SK-N-SH treated with all-trans-retinoic acid at 6 μM for 48 hours (cell line): Measurements from ENCODE around the gene FHIP1B.

Experiments used
- ATAC-seq: fragments of 200-7000 bp; cut with Tn5 transposase; 3 replicates; pipeline ENCODE4 v1.9.1; 2020; ENCODE audit warnings: mild to moderate bottlenecking, moderate library complexity
- ARNTL ChIP-seq: fragments of 450-650 bp; formaldehyde crosslinking; IDR thresholded peaks from 2 replicates; pipeline ENCODE4 v1.5.0; 2020; ENCODE audit warnings: low read depth, mild to moderate bottlenecking, moderate library complexity, borderline replicate concordance
- BACH2 ChIP-seq: fragments of 250-450 bp; sonication (Bioruptor Pico); IDR thresholded peaks from 2 replicates; pipeline ENCODE4 v1.9.0; 2021; ENCODE audit warnings: mild to moderate bottlenecking, borderline replicate concordance
- CSDC2 ChIP-seq: fragments of 250-450 bp; sonication (Bioruptor Pico); IDR thresholded peaks from 2 replicates; pipeline ENCODE4 v1.5.0; 2020; ENCODE audit warnings: mild to moderate bottlenecking, moderate library complexity
- ESRRG ChIP-seq: fragments of 250-450 bp; sonication (Bioruptor Pico); IDR thresholded peaks from 2 replicates; pipeline ENCODE4 v1.6.1; 2021; ENCODE audit warnings: mild to moderate bottlenecking
- GLIS3 ChIP-seq: fragments of 250-450 bp; sonication (Bioruptor Pico); IDR thresholded peaks from 2 replicates; pipeline ENCODE4 v1.5.0; 2020; ENCODE audit warnings: mild to moderate bottlenecking, moderate library complexity
- OSR1 ChIP-seq: fragments of 250-450 bp; sonication (Bioruptor Pico); IDR thresholded peaks from 2 replicates; pipeline ENCODE4 v1.8.0; 2022; ENCODE audit warnings: moderate library complexity, mild to moderate bottlenecking, inconsistent platforms
- PATZ1 ChIP-seq: fragments of 250-450 bp; sonication (Bioruptor Pico); IDR thresholded peaks from 2 replicates; pipeline ENCODE4 v1.8.0; 2020; ENCODE audit warnings: mild to moderate bottlenecking, moderate library complexity, borderline replicate concordance
- PPARA ChIP-seq: fragments of 250-450 bp; sonication (Bioruptor Pico); IDR thresholded peaks from 2 replicates; pipeline ENCODE4 v1.5.0; 2020; ENCODE audit warnings: mild to moderate bottlenecking, borderline replicate concordance
- RARB ChIP-seq: fragments of 250-450 bp; sonication (Bioruptor Pico); IDR thresholded peaks from 2 replicates; pipeline ENCODE4 v1.8.0; 2021; ENCODE audit warnings: mild to moderate bottlenecking, moderate library complexity
- TOX ChIP-seq: fragments of 250-450 bp; sonication (Bioruptor Pico); IDR thresholded peaks from 2 replicates; pipeline ENCODE4 v1.8.0; 2021; ENCODE audit warnings: mild to moderate bottlenecking, moderate library complexity, borderline replicate concordance
- ZC3H10 ChIP-seq: fragments of 250-450 bp; sonication (Bioruptor Pico); IDR thresholded peaks from 2 replicates; pipeline ENCODE4 v1.5.1; 2021; ENCODE audit warnings: mild to moderate bottlenecking, moderate library complexity
- ZFP3 ChIP-seq: fragments of 250-450 bp; sonication (Bioruptor Pico); IDR thresholded peaks from 2 replicates; pipeline ENCODE4 v1.5.0; 2020; ENCODE audit warnings: mild to moderate bottlenecking, moderate library complexity
- ZFP30 ChIP-seq: fragments of 450-650 bp; formaldehyde crosslinking; IDR thresholded peaks from 2 replicates; pipeline ENCODE4 v1.5.0; 2022; ENCODE audit warnings: mild to moderate bottlenecking, moderate library complexity
- ZNF565 ChIP-seq: fragments of 450-650 bp; formaldehyde crosslinking; conservative IDR thresholded peaks from 2 replicates; pipeline ENCODE4 v1.5.0; 2020; ENCODE audit warnings: low read depth, mild to moderate bottlenecking, moderate library complexity
- ZNF70 ChIP-seq: fragments of 450-650 bp; formaldehyde crosslinking; IDR thresholded peaks from 2 replicates; pipeline ENCODE4 v1.5.0; 2020; ENCODE audit warnings: mild to moderate bottlenecking, moderate library complexity
- ZNF8 ChIP-seq: fragments of 450-650 bp; formaldehyde crosslinking; IDR thresholded peaks from 2 replicates; pipeline ENCODE4 v1.5.0; 2020; ENCODE audit warnings: mild to moderate bottlenecking, moderate library complexity
- TF ChIP-seq, protein P1 (sequence below): fragments of 250-450 bp; sonication (Bioruptor Pico); IDR thresholded peaks from 2 replicates; pipeline ENCODE4 v1.5.1; 2020; ENCODE audit warnings: low read depth, mild to moderate bottlenecking, moderate library complexity
- TF ChIP-seq, protein P2 (sequence below): fragments of 250-450 bp; sonication (Bioruptor Pico); IDR thresholded peaks from 2 replicates; pipeline ENCODE4 v1.5.1; 2021; ENCODE audit warnings: mild to moderate bottlenecking, moderate library complexity
- TF ChIP-seq, protein P3 (sequence below): fragments of 250-450 bp; sonication (Bioruptor Pico); IDR thresholded peaks from 2 replicates; pipeline ENCODE4 v1.5.0; 2020; ENCODE audit warnings: mild to moderate bottlenecking, moderate library complexity
- TF ChIP-seq, protein P4 (sequence below): fragments of 250-450 bp; sonication (Bioruptor Pico); IDR thresholded peaks from 2 replicates; pipeline ENCODE4 v1.8.0; 2021; ENCODE audit warnings: low read depth, mild to moderate bottlenecking, moderate library complexity, borderline replicate concordance

FHIP1B gene

DNA sequence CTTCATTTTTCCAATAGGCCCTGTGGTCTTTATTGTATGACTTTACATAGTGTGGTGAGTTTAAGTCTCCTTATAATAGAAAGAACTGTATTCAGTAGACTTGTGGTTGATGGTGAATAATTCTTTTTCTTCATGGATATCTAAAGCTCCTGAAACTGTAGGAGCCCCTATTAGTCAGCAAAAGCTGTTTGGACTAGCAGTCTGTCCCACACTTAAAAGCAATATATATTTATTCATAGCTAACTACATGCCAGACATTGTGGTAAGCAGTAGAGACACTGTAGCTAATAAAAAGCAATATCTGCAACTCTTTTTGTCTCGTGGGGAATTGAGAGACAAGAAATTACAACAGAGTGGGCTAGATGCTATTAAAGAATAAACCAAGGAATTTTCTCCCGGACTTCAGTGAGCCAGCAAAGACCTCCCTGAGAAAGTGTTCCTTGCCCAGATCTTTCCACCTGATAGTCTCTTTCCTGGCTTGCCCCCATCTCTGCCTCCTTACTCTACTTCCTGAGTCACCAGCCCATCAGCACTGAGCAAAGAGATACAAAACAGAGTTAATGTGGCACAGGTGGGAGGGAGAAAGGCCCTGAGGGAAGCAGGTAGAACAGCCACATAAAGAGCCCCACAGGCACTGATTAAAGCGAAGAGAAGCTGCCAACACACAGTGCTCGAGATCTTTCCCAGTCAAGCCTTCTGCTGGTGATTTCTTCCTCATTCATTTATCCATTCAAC, 36.8 kb downstream of the FHIP1B start:
- no peak for ATAC-seq
- TF ChIP-seq, protein P1, sequence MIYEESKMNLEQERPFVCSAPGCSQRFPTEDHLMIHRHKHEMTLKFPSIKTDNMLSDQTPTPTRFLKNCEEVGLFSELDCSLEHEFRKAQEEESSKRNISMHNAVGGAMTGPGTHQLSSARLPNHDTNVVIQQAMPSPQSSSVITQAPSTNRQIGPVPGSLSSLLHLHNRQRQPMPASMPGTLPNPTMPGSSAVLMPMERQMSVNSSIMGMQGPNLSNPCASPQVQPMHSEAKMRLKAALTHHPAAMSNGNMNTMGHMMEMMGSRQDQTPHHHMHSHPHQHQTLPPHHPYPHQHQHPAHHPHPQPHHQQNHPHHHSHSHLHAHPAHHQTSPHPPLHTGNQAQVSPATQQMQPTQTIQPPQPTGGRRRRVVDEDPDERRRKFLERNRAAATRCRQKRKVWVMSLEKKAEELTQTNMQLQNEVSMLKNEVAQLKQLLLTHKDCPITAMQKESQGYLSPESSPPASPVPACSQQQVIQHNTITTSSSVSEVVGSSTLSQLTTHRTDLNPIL: no peak
- TF ChIP-seq PATZ1 (CRISPR knock-in tag): no peak
- TF ChIP-seq ESRRG: no peak
- TF ChIP-seq ZNF8: no peak
- TF ChIP-seq, protein P2, sequence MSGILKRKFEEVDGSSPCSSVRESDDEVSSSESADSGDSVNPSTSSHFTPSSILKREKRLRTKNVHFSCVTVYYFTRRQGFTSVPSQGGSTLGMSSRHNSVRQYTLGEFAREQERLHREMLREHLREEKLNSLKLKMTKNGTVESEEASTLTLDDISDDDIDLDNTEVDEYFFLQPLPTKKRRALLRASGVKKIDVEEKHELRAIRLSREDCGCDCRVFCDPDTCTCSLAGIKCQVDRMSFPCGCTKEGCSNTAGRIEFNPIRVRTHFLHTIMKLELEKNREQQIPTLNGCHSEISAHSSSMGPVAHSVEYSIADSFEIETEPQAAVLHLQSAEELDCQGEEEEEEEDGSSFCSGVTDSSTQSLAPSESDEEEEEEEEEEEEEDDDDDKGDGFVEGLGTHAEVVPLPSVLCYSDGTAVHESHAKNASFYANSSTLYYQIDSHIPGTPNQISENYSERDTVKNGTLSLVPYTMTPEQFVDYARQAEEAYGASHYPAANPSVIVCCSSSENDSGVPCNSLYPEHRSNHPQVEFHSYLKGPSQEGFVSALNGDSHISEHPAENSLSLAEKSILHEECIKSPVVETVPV (CRISPR knock-in tag): no peak
- TF ChIP-seq RARB (CRISPR knock-in tag): no peak
- no peak for TF ChIP-seq BACH2 (CRISPR knock-in tag)
- no peak for TF ChIP-seq TOX (CRISPR knock-in tag)
- TF ChIP-seq PPARA (CRISPR knock-in tag): no peak
- no peak for TF ChIP-seq ZC3H10 (CRISPR knock-in tag)
- TF ChIP-seq, protein P3, sequence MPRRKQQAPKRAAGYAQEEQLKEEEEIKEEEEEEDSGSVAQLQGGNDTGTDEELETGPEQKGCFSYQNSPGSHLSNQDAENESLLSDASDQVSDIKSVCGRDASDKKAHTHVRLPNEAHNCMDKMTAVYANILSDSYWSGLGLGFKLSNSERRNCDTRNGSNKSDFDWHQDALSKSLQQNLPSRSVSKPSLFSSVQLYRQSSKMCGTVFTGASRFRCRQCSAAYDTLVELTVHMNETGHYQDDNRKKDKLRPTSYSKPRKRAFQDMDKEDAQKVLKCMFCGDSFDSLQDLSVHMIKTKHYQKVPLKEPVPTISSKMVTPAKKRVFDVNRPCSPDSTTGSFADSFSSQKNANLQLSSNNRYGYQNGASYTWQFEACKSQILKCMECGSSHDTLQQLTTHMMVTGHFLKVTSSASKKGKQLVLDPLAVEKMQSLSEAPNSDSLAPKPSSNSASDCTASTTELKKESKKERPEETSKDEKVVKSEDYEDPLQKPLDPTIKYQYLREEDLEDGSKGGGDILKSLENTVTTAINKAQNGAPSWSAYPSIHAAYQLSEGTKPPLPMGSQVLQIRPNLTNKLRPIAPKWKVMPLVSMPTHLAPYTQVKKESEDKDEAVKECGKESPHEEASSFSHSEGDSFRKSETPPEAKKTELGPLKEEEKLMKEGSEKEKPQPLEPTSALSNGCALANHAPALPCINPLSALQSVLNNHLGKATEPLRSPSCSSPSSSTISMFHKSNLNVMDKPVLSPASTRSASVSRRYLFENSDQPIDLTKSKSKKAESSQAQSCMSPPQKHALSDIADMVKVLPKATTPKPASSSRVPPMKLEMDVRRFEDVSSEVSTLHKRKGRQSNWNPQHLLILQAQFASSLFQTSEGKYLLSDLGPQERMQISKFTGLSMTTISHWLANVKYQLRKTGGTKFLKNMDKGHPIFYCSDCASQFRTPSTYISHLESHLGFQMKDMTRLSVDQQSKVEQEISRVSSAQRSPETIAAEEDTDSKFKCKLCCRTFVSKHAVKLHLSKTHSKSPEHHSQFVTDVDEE (CRISPR knock-in tag): no peak
- no peak for TF ChIP-seq ARNTL (CRISPR knock-in tag)
- TF ChIP-seq GLIS3 (CRISPR knock-in tag): no peak
- TF ChIP-seq ZFP30 (CRISPR knock-in tag): no peak
- TF ChIP-seq OSR1 (CRISPR knock-in tag): no peak
- TF ChIP-seq CSDC2 (CRISPR knock-in tag): no peak
- no peak for TF ChIP-seq ZNF70 (CRISPR knock-in tag)
- TF ChIP-seq, protein P4, sequence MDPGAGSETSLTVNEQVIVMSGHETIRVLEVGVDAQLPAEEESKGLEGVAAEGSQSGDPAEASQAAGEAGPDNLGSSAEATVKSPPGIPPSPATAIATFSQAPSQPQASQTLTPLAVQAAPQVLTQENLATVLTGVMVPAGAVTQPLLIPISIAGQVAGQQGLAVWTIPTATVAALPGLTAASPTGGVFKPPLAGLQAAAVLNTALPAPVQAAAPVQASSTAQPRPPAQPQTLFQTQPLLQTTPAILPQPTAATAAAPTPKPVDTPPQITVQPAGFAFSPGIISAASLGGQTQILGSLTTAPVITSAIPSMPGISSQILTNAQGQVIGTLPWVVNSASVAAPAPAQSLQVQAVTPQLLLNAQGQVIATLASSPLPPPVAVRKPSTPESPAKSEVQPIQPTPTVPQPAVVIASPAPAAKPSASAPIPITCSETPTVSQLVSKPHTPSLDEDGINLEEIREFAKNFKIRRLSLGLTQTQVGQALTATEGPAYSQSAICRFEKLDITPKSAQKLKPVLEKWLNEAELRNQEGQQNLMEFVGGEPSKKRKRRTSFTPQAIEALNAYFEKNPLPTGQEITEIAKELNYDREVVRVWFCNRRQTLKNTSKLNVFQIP (CRISPR knock-in tag): no peak
- TF ChIP-seq ZNF565 (CRISPR knock-in tag): no peak
- TF ChIP-seq ZFP3 (CRISPR knock-in tag): no peak
- TF ChIP-seq, all 23 proteins: peak for 0

- TF ChIP-seq GLIS3 (CRISPR knock-in tag) (no peak), CSDC2 (CRISPR knock-in tag) (no peak), ZFP30 (CRISPR knock-in tag) (no peak), ESRRG (no peak), ZNF70 (CRISPR knock-in tag) (no peak), ZNF8 (no peak), TOX (CRISPR knock-in tag) (no peak), BACH2 (CRISPR knock-in tag) (no peak), OSR1 (CRISPR knock-in tag) (no peak)
- TF ChIP-seq, protein P1: no peak
- TF ChIP-seq, protein P3 (CRISPR knock-in tag): no peak
- ATAC-seq: no peak
Measured at GRCh38 chr11:6196396-6196795, 38.0 kb downstream of the FHIP1B start.
